Bronchial epithelial cell (primary cell): Measurements from ENCODE around the gene OGFOD3. TPM values are rescaled to one million over a fixed set of nuclear protein-coding genes. Genes with fewer than 3 reads are reported as not detected.

Experiments
- DNase-seq: peaks from one replicate; pipeline ENCODE4 v3.0.0-alpha.2; 2010; ENCODE audit warnings: low read depth
- FAIRE-seq: peaks from 2 replicates; lab custom pipeline; 2011; peaks lifted over from hg19 to GRCh38; lab: Jason Lieb, UNC
- H3K27me3 ChIP-seq: 2 replicates; pipeline ENCODE4 v1.5.1; 2011; ENCODE audit warnings: low read length; ENCODE audit not compliant: control insufficient read depth, insufficient read depth
- H3K36me3 ChIP-seq: 2 replicates; pipeline ENCODE4 v1.5.1; 2011; ENCODE audit warnings: low read length; ENCODE audit not compliant: control insufficient read depth, insufficient read depth
- H3K4me3 ChIP-seq: 2 replicates; pipeline ENCODE4 v1.5.1; 2011; ENCODE audit warnings: mild to moderate bottlenecking, low read depth, low read length, control low read depth
- total RNA-seq: library from RNA; depleted of rRNA; stranded (reverse); fragments of >200 nt; gene quantifications from 2 replicates; pipeline ENCODE4 v1.2.1, GENCODE V29; 2014
- TF ChIP-seq, protein P1 (sequence below): IDR thresholded peaks from 2 replicates; pipeline ENCODE4 v1.5.1; 2011; ENCODE audit warnings: mild to moderate bottlenecking, moderate library complexity, low read length, control low read depth, inconsistent platforms; ENCODE audit not compliant: insufficient read depth, severe bottlenecking

Gene OGFOD3
- total RNA-seq, 1 donor from 2014 or later = 25.0 TPM

DNA sequence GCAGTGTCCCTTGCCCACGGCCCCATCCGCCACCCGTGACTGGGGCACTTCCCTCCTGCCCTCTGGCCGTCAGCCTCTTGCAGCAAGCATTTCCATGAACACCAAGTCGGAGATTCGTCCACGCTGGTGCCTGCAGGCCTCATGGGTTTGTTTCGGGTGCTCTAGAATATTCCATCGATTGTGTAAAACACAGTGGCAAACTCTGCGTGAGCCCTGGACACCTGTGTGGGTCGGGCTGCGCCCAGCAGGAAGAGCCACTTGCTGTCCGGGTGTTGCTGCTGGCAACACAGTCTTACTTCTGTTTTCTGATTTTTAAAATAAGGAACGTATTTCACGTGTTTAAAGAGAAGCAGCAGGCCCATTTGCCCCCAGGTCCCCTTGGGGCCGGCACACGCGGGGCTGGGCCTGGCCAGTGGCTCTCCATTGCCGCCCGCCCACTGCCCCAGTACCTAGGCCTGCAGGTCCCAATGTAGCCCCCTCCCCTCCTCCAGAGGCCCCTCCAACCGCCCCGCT lies 22.1 kb upstream of the OGFOD3 start:
- no peak overlapping the region for H3K4me3 ChIP-seq

DNA sequence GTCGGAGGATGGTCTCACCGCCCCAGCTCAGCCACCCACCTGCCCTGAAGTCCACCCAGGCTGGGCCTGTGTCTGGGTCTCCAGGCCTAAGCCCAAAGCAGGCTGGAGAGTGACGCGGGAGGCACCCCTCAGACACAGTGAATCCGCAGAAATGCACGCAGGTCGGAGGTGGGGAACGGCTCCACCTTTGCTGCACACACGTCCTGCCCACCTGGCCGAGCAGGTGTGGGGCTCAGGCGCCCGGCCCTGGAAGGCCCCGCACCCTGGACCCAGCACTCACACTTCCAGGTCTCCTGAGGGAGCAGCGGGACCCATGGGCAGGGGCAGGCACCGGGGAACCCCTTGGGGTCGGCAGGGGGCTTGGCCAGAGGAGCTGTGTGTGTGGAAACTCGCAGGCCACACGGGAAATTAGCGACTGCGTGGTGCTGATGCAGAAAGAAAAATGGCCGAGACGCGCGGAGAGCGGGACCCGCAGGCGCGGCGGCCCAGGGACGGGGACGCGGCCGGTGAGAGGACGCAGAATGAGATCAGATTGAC lies 21.5 kb upstream of the OGFOD3 start:
- Histone ChIP-seq H3K36me3 (peaks cover 9% of the 10 kb centered on the region), H3K4me3 (no peak overlapping the region), H3K27me3 (no peaks in the 10 kb centered on the region)
- TF ChIP-seq, protein P1, sequence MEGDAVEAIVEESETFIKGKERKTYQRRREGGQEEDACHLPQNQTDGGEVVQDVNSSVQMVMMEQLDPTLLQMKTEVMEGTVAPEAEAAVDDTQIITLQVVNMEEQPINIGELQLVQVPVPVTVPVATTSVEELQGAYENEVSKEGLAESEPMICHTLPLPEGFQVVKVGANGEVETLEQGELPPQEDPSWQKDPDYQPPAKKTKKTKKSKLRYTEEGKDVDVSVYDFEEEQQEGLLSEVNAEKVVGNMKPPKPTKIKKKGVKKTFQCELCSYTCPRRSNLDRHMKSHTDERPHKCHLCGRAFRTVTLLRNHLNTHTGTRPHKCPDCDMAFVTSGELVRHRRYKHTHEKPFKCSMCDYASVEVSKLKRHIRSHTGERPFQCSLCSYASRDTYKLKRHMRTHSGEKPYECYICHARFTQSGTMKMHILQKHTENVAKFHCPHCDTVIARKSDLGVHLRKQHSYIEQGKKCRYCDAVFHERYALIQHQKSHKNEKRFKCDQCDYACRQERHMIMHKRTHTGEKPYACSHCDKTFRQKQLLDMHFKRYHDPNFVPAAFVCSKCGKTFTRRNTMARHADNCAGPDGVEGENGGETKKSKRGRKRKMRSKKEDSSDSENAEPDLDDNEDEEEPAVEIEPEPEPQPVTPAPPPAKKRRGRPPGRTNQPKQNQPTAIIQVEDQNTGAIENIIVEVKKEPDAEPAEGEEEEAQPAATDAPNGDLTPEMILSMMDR = no peak
- DNase-seq = no peak
- FAIRE-seq = no peak

More for the DNA sequence above, 22.1 kb upstream of the OGFOD3 start:
- H3K27me3 ChIP-seq = no peaks in the 10 kb centered on the region
- FAIRE-seq (no peak), DNase-seq (no peak)
- peaks cover 9% of the 10 kb centered on the region for H3K36me3 ChIP-seq
- TF ChIP-seq, protein P1 = no peak

DNA sequence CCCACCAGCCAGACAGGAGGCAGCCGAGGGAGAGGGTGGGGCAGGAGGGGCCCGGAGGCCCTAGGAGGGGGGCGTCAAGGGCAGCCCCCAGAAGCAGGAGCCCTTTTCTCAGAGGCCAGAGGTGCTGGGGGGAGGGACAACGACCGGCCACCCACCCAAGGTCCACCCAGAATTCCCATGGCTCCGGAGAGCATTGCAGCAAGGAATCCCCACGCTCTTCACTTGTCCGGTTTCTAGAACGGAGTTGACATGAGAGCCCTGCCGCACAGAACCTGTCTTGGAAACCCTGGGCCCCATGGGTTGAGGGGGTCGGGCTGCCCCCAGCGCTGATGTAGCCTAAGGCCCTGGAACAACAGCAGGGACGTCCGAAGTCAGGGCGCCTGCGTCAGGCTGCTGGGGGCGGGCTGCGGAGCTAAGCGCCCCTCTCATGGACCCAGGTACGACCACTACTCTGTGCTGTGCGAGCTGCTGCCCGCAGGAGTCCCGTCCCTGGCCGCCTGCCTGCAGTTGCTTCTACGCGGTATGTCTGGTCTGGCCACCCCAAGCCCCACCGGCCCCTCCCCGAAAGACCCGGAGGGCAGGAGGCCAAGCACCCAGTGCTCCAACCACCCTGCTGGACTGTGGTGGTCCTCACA lies 20.9 kb upstream of the OGFOD3 start:
- DNase-seq (no peak), FAIRE-seq (no peak)
- no peaks in the 10 kb centered on the region for H3K27me3 ChIP-seq
- H3K4me3 ChIP-seq = no peak overlapping the region
- TF ChIP-seq, protein P1 = no peak
- peaks cover 9% of the 10 kb centered on the region for H3K36me3 ChIP-seq

DNA sequence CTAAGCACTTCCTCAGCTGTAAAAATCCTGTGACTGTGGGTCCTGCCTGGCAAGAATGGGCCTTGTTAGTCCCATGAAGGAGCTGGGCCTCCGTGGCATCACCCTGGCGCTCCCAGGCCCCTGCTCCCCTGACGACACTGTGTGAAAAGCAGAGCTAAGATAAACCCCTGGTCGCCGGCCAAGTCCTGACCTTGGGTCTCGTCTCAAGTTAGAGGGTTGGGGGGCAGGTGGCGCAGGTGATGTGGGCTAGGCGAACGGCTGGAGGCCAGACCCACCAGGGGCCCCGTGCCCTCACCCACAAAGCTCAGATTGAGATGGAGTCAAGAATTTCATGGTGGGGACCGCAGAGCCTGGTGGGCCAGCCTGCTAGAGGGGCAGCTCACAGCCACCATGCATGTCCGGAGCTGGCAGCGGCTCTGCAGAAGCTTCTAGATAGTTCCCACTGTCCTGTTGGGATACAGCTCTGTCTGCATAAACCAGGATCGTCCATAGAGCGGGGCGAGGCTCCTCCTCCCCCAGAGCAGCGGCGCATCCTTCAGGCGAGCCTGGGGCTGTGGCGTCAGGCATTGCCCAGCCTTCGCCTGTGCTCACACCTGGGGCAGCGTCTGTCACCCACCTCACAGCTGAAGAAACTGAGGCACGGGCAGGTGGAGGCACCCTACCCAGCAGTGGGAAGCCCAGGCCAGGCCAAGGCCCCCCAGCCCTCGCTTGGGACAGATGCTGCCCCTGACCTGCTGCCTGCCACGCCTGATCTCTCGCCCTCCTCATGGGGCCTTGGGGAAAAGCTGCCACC lies 20.2 kb upstream of the OGFOD3 start:
- no peak overlapping the region for H3K4me3 ChIP-seq
- DNase-seq = no peak

DNA sequence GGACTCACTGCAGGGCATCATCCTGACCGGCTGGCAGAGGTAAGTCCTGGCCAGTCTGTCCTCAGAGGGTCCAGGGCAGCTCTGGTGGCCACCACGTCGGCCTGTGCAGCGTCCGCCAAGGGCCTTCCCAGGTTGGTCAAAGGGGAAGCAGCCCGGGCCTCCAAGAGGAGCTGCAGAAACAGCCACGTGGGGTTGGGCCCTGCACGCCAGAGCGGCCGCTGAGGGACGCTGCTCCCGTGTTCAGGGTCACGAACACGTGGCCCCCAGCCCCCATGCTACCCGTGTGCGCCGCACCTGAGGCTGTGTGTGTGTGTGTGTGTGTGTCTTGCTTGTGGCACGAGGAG lies 18.9 kb upstream of the OGFOD3 start:
- DNase-seq (no peak), FAIRE-seq (no peak)
- no peak overlapping the region for H3K4me3 ChIP-seq
- peaks cover 3% of the 10 kb centered on the region for H3K36me3 ChIP-seq
- no peaks in the 10 kb centered on the region for H3K27me3 ChIP-seq
- TF ChIP-seq, protein P1 = no peak

More for the DNA sequence above, 20.2 kb upstream of the OGFOD3 start:
- Histone ChIP-seq H3K36me3 (peaks cover 9% of the 10 kb centered on the region), H3K27me3 (no peaks in the 10 kb centered on the region)
- no peak for FAIRE-seq
- TF ChIP-seq, protein P1 = no peak
